NCI-H460 (cell line): ENCODE results near the gene SPDL1. TPM values are rescaled to one million over a fixed set of nuclear protein-coding genes. Genes with fewer than 3 reads are reported as not detected.

Source experiments
- DNase-seq: peaks from one replicate; pipeline ENCODE4 v3.0.0-alpha.2; 2016; ENCODE audit warnings: low read depth; ENCODE audit errors: extremely low read depth
- total RNA-seq: library from RNA; depleted of rRNA; stranded (reverse); fragments of >200 nt; shearing (Covaris generic); gene quantifications from 2 replicates; pipeline ENCODE4 v1.2.3, GENCODE V29; 2014

Gene SPDL1
- total RNA-seq, 1 experiment from 2014 or later: 40.5 TPM

DNA sequence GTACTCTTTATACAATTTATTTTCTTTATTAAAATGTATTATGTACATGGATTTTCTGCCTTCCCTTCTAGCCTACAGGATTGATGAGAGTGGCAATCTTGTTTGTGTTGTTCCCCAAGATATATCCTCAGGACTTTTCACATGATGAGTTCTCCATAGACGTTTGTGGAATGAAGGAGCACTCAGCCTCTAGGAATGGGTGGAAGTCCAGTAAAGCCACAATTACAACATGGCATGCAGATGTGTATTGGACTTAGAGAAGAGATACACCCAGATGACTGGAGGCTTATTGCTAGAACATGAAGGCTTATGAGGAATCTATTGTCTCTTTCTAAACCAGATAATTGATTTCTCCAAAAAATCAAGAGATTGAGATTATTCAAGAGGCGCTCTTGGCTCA, 45.3 kb downstream of the SPDL1 start:
- DNase-seq: no peak

DNA sequence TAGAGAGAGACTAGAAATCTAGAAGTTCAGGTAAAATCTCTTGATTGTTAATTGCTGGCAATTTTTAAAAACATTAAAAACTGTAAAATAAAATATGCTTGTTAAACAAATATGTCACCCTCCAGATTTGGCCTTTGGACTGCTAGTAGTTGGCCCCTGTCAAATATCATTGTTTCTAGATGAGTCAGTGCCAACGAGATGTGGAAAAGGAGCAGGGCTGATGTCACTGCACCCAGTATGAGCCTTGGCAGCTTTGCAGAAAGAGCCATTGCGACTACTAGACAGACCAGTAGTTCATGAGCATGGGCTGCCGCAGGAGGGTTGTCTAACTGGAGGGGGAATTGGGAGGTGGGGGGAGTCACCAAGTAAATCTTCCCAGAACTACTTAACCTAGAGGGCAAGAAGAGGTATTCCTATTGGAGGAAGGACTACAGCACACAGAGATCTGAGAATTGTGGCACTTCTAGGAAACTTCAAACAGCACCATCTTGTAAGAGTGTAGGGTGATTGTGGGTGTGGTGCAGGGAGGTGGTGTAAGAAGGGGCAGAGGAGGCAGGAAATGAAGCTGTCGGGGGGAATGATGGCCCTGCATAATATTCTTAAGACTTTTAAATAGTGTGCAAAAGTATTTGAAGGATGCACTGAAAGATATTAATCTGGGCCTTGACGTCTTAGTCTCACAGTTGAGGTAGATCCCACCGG, 46.4 kb downstream of the SPDL1 start:
- DNase-seq: no peak

DNA sequence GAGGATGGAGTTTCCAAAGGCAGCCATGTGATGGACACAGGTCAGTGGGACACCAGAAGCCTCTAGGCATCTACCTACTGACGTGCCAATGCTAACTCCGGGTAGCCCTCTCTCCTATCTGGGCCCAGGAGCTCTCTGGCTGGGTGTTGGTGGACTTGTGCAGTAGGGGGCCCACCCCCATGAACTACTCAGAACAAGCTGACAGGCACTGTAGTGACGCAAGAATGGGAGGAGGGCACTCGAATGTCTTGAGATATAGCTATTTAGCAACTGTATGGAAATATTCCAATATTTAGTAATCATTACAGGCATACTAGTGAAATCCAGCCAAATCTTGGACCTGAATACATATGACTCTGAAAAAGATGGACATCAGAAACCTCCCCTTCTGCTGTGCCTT, 47.8 kb downstream of the SPDL1 start:
- DNase-seq: no peak

DNA sequence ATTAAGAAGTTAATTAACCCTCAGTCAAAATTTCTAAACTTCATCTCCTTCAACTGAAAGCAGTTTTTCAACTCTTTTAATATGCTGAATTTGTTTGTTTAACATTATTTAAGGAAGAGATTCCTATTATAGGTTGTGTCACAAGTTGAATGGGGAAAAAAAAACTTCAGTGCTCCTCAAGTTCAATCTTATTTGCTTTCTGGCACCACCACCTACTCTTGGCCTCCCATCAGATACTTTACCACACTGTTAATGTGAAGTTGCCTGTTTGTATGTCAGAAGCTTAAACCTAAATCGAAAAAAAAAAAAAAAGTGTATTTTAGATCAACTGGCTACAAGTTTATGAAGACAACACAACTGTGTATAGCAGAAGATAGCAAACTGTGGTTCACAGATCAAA, 49.4 kb downstream of the SPDL1 start:
- no peak for DNase-seq

DNA sequence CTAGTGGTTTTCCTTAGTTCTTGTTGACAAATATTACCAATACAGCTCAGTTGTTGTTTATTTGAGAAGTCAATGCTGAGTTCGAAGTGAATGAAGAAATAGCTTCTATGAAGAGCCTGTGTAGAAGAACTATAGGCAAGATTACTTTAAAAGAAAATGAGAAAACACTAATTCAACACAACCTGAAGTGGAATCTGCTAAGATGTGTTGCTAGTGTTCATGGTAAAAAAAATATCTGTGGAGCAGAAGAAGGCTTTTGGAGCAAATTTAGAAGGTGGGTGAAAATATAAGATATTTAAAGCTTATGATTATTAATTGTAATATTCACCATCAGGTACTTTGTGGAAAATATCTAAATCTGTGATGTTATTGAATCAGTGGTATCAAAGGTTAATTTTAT, 51.0 kb downstream of the SPDL1 start:
- DNase-seq: no peak

DNA sequence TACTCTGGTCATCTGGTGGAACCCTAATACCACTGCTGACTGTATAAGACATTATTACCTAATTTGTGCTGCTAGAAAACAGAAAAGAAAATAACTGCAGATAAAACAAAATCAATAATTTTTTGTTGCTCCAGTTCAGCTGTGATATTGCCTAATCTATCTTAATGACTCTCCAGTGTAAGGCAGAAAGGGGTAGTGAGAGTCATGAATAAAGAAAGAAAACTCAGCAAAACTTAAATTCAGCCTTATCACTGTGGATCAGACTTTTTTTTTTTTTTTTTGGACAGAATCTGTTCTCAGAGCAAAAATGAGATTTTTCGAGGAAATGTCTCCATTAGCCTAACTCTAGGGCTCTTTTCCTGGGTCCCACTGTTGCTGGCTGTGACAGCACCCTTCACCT, 52.4 kb downstream of the SPDL1 start:
- no peak for DNase-seq

DNA sequence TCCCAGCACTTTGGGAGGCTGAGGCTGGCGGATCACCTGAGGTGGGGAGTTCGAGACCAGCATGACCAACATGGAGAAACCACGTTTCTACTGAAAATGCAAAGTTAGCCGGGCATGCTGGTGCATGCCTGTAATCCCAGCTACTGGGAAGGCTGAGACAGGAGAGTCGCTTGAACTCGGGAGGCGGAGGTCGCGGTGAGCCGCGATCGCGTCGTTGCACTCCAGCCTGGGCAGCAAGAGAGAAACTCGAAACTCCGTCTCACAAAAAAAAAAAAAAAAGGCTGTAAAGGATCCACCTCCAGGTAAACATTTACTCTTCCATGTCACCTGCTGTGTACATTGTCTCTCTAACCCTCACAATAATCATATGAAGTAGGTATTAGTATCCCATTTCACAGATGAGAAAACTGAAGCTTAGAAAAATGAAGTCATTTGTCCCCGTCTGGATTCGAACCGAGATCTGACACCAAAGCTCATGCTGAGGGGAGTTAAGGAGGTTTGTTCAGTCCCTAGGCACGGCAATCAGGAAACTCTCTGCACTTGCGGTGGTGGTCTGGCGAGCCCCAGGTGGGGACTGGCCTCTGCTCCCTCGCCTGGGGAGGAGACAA, 53.0 kb downstream of the SPDL1 start:
- DNase-seq: no peak

DNA sequence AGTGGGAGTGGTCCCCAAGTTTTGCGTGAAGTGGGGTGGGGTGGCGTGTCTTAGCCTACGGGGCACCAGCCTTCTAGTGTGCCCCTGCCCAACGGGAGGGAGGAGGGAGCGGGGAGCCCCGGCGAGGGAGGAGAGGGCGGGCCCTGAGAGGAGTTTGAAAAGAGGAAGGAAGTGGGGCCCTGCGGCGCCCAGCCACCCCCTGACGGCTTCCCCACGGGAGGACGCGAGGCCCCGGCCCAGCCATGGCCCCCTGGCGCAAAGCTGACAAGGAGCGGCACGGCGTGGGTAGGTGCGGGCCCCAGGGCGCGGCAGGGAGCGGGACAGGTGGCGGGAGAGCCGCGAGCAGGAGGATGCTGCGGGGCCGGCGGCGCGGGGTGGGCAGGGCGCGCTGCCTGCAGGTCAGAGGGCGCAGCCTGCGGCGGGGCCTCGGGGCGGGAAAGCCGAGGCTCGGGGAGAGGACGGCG, 53.5 kb downstream of the SPDL1 start, which contains the start of gene DOCK2:
Gene DOCK2, plus strand, starts transcription at position 191 of the 464 bp plus-strand sequence. Its CDS starts 52 bp downstream, at position 243.
- DNase-seq: no peak

DNA sequence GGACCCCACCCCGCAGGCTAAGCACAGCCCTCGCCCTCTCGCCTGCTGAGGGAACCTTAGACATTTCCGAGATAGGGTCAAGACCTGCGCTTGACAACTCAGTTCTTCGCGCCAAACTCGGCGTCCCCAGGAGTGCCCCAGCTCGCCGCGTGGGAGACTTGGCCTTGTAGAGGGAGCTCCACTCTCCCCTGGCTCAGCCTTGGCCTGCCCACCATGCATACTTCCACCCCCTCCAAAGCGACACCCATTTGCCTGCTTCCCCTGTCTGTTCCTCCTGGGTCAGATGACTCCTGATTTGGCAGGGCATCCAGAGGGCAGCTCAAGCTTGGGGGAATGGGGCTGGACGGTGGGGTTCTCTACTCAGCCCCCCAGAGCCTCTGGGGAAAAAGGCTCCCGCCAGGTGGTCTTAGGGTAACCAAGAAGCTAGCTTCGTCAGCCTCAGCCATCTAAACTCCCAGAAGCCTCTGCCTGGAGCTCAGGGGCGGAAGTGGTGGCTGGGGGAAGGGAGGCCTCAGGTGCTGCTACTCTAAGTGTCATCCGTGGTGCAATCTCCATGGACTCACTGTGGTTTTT, 54.1 kb downstream of the SPDL1 start:
- DNase-seq: no peak

DNA sequence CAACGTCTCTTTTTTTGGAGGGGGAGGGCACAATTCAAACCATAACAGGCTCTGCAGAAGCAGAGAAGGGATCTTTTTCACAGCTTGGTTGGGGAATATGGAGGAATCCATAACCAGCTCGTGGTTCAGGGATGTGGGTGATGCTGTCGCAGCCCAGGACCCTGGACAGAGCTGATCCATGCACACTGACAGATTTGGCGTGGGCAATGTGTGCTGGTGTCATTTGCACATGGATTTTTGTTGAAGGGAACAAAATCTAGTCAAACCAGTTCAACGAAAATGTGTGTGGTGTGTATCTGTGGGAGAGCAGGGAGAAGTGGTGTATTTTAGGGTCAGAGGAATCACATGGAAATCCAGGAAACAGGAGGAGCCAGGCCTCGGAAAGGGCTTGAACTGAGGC, 57.7 kb downstream of the SPDL1 start:
- DNase-seq: no peak

DNA sequence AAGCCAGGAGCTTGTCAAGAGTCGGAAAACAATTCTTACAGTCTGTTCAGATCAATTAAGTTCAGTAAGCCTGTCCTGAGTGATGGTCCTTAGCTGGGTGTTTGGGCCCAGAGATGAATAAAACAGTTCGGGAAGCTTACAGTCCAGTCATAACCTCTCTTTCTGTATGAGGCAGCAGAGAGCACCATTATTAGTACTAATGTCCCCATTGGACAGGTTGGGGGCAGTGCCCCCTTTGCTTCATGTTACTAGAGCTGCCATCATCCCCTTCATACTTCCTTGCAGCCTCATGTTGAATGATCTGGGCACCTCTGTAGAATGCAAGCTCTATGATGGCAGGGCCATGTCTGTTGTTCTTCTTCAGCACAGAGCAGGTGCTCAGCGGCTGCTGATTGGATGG, 63.3 kb downstream of the SPDL1 start:
- no peak for DNase-seq

DNA sequence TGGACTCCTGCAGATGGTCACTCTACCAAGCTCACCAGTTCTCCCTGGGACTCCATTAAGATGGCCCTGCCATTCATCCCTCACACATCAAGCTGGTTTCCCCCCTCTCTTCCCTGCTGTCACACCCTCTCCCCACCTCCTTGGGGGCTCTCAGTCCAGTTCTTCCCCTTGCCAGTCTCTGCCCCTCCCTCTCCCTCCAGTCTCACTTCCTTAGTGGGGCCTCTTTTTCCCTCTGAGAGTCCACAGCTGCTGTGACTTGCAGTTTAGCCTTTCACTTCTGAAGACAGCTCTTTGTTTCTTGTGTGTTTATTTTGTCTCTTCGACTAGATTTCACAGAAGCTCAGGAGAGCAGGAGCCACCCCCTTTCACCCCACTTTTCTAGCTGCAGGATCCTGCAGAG, 64.0 kb downstream of the SPDL1 start:
- no peak for DNase-seq

DNA sequence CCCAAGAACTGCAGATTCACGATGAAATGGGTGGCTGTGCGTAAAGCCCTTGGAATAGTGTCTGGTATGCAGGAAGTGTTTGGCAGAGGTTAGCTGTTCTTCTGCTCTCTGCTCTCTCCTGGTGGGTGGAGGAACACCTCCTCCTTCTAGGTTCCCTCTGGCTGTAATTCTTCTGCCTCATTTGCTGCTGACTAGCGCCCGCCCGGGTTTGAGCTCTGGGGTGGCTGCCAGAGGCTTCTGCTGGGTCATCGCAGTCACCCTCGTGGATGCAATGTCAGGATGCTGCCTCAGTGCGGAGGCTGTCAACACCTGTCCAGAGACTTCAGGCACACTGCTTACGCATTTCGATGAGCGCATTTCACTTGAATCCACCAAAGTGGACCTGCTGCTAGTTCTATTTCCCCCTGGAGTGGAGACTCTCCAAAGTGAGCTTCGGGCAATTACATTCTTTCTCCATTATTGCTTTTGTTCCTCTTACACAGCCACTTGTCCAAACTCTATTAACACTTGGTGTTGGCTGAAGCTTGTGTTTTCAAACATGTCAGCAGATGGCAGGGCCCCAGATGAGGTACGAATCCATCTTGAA, 65.2 kb downstream of the SPDL1 start:
- no peak for DNase-seq

DNA sequence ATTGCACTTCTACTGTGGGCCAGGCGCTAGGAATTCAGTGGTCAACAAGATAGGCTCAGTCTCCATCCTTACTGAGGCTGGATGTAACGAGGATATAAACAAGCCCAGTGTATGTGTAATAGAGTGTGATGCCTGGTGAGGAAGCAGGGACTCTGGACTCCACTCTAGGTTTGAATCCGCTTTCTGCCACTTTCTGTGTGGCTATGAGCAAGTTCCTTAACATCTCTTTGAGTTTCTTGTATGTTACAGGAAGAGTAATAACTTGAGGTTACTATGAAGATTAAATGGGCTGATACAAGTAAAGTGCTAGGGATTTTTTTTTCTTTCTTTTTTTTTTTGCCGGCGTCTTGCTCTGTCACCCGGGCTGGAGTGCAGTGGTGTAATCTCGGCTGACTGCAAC, 65.9 kb downstream of the SPDL1 start:
- DNase-seq: no peak

DNA sequence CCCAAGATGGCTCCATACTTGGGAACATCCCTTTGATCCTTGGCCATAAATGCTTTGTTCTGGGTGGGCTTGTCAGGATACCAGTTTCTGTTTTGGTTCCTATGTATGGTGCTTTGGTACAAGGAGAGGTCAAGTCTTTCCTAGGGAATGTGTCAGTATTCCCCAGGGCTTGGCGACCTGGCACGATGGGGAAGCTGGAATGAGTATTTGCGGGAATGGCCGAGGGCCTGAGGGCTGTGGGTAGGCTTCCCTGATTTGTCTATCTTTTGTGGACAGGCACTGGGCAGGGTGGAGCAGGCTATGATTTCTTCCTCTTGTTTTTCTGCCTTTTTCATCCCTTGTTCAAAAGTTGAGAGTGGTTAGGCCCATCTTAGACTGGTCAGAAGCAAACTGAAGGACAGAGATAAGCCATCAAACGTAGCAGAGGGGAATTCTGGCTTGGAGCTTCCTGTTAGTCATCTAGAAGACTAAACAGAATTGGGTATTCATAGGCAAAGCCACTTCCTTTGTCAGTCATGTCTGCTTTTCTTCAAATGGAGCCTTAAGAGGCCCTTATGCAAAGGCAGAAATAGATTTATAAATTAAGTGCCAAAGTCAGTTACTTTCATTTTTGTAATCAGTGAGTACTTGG, 67.2 kb downstream of the SPDL1 start:
- no peak for DNase-seq

DNA sequence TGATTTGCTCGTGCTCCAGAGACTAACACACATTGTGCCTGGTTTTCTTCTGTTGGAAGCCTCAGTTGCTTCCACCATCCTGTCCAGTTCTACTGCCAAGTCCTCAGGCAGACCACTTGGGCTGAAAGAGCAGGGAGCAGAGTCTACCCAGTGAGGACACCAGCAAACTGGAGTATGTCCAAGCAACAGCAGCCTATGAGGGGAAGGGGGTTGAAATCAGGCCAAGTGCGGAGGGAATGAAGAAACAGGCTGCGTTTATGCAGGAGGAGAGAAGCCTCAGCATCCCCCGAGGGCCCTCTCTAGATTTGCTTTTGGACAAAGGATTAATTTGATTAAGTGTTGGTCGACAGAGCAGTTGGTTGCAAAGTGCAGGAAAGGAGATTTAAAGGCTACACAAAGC, 68.0 kb downstream of the SPDL1 start:
- DNase-seq: no peak

DNA sequence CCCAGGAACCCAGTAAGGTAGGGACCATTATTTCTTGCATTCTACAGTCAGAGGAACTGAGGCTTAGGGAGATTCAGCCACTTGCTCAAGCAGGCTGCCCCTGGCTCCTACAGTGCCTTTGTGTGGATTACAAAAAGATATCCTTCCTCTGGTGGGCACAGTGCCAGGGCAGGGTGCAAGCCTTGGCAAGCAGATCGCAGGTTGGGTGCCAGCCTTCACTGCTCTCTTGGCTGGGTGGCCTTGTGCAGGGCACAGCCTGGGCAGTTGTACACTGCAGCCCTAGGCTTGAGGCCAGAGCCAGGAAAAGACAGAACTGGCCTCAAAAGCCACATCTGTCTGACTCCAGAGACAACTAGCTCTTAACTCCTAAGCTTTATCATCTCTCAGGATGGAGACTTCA, 68.5 kb downstream of the SPDL1 start:
- DNase-seq: no peak

DNA sequence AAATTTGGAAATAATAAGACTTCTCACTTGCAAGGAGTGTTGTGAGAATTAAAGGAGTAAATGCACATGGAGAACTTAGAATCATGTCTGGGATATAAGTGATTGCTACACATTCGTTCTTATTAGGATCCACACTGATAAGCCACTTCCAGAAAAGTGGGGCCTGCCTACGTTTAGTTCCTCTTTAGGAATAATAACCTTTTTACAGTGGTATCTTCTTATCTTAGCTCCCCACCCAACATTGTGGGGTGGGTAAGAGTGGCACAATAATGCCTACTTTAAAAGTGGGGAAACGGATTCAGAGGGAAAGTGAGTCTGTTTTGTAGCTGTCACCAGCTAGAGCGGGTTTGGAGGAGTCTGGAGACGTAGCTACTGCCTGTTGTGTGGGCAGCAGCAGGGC, 69.5 kb downstream of the SPDL1 start:
- no peak for DNase-seq
